GM13976 (cell line): Measurements from ENCODE around the gene OTX2.

Source experiments
- DNase-seq: peaks from one replicate; pipeline ENCODE4 v3.0.0; 2012; ENCODE audit warnings: low spot score
- CTCF ChIP-seq: IDR thresholded peaks from 2 replicates; pipeline ENCODE4 v1.5.1; 2012; ENCODE audit warnings: borderline replicate concordance, mild to moderate bottlenecking; ENCODE audit not compliant: insufficient read depth; ENCODE audit errors: extremely low read depth, missing control alignments, control extremely low read depth
- in situ Hi-C: fragments of 300-500 bp; cut with MboI; formaldehyde crosslinking; loops from one replicate; pipeline ENCODE4 v1.12.0; 2022; ENCODE audit warnings: low sequenced_read_pairs, mixed read lengths, inconsistent platforms; ENCODE audit not compliant: unreplicated experiment

The OTX2 gene

DNA sequence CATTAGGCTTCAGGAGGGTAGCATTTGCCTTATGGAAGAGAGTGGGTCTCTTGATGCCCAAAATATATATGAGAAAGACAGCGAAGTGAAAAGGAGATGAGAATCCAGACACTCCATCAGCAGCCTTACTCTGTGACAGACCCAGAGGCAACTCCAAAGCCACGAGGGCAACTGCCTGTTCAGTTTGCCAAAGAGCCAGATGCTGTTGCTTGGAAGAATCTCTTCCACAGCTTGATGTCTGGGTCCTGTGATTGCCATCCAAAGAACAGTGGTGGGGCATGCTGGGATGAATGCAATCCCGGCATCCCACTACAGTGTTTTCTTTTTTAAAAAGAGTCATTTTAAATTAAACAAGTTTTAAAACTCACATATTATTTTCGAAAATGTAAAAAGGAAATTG is 10.9 kb upstream of the OTX2 start:
- no peak for TF ChIP-seq CTCF
- in situ Hi-C loops: no loop called here
- DNase-seq: no peak

DNA sequence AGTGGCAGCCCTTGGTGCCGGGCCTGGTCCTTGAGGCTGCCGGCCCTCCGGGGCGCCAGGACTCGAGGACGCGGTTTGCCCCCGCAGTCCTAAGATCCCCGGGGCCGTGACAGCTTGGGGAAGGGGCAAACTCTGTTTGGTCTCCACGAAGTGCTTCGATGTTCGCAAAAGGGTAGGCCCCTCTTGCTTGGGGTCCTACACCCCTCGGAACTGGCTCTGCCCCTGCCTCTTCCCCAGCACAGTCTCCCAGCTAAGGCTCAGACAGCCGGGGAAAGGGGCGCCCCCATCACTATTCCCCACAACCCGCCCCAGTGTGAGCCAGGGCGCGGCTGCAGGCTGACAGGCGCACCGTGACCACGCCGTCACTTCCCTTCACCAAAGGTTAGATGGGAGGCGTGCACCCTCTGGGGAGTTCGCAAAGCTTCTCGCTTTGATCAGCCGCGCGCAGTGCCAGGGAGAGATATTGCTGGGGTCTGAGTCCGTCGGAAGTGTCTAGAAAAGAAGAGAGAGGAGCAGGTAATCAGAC is 7.2 kb upstream of the OTX2 start:
- no peak for DNase-seq
- in situ Hi-C loops: no loop called here
- no peak for TF ChIP-seq CTCF

DNA sequence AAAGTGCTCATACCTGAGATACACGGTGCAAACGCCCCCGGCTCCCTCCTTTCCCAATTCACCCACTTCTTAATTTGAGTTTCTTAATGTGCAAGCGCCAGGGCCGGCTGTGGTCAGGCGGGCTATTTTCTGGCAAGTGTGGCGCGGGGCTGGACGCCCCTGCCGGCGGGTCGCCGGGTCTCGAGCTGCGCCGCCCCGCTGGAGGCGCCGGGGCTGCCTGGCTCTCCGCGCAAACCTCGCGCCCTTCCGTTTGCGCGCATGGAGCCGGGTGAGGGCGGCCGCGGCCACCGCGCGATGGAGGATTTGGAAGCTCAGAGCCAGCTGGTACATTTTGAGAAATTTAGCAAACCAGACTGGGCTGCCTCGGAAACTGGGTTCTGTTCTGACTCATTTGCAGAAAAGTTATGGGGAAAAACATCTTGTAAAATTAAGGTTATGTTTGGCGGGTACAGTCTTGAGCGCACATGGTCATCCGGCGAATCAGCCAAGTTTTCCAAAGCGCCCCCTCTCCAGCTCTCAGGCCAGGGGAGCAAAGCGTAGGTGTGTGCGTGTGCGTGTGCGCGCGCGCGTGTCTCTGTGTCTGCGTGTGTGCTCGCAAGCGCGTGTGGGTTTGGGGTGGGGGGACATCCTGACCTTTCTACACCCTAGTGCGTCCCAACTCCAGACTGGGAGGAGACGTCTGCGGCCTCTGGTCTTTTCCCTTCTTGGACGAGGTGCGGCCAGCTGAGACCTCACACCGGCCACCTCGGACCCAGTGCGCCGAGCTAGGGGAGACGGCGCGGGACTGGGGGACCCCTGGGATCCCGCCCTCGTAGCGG is 6.5 kb upstream of the OTX2 start:
- no peak for DNase-seq
- TF ChIP-seq CTCF: no peak
- in situ Hi-C loops: no loop called here

DNA sequence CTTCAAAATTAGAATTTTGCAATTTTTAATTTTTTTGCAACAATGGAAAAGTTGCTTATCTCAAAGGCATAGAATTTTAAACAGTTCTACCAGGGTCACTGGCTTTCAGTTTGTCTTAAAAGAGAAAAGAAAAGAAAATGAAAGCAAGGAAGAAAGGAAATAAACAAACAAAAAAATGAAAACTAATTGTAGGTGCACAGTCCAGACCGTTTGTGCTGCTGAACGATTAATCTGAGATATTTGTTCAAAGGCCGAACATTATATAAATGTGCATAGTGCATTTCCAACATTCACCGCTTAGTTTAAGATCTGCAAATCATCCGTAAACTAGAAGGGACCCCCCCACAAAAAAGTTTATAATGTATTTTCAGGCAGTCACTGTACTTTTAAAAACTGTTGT is 5.5 kb upstream of the OTX2 start:
- TF ChIP-seq CTCF: no peak
- no peak for DNase-seq
- in situ Hi-C loops: no loop called here

DNA sequence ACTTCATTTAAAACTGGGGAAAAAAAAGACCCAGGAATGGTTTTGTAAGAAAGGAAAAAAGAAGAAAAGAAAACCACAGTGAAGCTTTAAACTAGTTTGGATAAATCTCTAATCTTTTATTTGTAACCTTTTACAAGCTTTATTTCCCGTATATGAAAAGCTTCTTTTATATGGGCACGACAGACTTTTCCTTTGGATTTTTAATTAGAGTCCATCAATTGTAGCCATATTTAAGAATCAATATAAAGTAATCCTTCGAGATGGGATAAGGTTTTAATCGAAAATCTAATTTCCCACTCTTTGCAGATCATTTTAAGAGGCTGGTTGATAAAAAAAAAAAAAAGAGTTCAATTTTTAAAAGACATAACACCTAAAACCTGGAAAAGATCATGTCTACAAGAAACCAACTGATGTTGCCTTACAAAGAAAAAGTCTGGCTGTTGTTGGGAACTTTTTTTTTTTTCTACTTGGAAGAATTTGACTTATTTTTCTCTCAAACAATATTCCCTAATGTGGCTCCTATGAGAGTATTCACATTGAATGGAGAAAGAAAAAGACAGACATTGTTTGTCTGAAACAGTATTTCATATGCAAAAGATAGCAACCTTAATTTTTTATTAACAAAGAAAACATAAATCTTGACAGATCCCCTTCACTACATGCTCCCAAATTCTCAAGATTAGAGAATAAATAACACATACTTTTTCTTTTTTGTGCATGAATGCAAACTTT is 4.9 kb upstream of the OTX2 start:
- no peak for DNase-seq
- no peak for TF ChIP-seq CTCF
- in situ Hi-C loops: no loop called here

- in situ Hi-C loops: no loop called here
- no peak for DNase-seq
- TF ChIP-seq CTCF: no peak
These were observed 4.3 kb upstream of the OTX2 start for GRCh38 chr14:56814519-56814959.
